GM18508 (cell line): ENCODE data around the gene DGLUCY.
"Not testable (repeated sequence)": the region's sequence is repeated elsewhere in the genome, so short reads cannot be mapped to it uniquely, and the experiment has no call there.

Source experiments
- ATAC-seq: cut with Tn5 transposase; IDR thresholded peaks from one replicate; pipeline ENCODE4 v1.9.1; 2021; ENCODE audit warnings: moderate number of reproducible peaks; ENCODE audit not compliant: insufficient read depth, unreplicated experiment

DGLUCY gene

DNA sequence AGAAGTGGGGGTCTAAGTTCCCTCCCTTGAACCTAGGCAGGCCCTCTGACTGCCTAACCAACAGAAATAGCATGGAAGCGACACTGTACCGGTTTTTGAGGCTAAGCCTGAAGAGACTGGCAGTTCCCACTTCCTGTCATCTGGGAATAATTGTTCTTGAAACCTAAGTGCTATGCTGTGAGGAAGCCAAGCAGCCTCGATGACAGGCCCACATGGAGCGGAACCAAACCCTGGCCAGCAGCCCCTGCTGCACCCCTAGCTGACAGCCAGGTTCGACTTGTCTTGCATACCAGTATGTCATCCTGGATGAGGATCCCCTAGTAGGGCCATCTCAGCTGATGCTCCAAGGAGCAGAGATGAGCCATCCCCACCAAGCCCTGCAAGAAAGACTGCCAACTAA lies 137.0 kb downstream of the DGLUCY start:
- ATAC-seq, result no peak

DNA sequence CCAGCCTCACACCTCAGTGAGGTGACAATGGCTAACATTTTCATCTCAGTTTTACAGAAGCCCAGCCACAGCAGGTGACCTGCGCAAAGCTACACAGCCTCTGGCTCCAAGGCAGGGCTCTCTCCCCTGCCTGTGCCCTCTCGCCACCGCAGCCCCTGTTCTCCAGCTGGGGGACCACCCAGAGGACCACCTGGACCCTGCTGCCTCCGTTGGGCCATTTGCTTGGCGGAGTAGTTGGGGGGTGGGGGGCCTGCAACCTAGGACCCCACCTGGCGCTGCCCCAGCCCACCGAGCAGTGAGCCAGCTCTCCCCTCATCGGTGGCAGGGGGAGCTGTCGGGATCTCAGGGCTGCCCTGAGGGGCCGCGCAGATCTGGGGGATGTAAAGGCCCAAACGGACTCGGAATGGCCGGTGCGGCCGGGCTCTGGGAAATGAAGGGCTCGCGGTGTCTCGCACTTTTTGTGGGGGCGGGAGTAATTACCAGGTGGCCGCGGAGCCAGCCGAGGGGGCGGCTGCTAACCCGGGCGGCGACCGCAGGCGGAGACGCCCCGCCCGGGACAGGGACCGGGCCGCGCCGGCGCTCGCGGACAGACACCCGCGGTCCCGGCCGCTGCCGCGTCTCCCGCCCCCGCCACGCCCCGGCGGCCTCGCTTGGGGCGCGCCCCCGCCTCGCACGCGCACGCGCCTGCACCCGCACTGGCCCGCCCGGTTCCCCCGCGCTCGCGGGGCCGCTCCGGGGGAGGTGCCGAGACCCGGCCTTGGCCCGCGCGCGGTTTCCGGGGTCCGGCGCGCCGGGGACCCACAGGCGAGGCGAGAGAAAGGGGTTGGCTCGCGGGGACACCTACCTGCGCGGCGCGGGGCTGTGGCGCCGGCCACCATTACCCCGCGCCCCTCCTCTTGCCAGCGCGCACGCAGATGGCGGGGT lies 139.3 kb downstream of the DGLUCY start:
- ATAC-seq, result no peak

DNA sequence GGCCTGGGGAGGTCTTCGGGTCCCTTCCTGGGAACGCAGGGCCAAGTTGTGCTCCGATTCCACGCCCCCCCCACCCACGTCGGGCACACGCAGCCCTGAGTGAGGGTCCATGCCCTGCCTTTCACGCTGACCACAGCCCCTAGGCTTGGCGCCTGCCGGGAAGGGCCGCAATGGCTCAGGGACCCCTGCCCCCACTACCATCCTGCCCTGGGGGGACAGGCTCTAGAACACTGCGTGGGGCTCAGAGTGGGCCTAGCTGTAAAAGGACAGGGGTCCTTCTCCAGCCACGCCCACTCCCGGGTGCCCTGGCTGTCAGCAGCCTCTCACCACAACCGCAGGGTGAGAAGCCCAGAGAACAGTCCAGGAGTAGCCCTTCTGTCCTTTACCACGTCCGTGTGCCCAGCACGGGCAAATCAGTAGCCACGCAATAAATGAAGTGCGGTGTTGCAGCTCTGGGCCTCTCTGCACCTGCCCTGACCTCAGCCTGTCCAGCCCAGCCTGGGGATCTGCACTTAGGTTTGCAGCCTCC lies 140.0 kb downstream of the DGLUCY start:
- no peak for ATAC-seq

DNA sequence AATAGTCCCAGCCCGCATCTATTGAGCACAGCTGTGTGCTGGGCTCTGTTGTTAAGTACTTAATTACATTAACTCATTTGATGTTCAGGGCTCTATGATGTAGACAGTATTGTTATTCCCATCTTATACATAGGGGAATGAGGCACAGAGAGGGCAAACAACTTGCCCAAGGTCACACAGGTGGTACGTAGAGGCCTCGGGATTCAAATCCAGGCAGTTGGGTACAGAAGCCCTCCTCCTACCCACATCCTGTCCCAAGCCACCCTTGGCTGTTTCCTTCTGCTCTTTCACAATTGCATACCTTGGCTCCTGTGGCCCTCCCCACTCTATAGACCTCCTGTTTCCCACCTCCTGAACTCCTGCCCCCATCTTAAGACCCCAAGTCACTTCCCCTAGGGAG lies 140.6 kb downstream of the DGLUCY start:
- ATAC-seq, result no peak

DNA sequence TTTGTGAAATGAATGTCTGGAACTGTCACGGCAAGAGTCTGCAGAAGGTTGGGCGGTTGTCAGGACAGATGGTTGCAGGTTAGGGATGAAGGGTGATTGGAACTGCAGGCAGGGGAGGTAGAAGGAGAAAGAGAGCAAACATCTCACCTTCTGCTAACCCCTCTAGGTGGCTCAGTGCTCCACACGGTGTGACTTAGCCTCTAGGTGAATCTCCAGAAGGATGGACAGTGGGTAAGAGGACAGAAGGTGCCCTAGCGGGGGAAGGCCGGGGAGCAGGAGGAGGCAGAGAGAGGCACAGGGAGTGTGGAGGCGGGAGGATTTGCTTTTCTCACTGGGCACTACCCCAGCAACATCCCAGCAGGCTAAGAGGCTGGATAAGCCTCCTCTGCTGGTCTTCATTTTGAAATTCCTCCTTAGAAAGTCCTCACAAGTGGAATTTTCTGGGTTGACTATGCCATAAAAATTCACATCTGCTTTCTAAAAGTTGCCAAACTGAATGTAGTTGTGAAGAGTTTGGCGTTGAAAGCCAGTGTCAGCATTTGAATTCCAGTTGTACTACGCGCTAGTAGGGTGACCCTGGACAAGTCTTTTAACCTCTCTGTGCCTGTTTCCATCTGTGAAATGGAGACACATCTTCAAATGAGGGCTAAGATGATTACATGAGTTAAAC lies 141.3 kb downstream of the DGLUCY start:
- no peak for ATAC-seq

DNA sequence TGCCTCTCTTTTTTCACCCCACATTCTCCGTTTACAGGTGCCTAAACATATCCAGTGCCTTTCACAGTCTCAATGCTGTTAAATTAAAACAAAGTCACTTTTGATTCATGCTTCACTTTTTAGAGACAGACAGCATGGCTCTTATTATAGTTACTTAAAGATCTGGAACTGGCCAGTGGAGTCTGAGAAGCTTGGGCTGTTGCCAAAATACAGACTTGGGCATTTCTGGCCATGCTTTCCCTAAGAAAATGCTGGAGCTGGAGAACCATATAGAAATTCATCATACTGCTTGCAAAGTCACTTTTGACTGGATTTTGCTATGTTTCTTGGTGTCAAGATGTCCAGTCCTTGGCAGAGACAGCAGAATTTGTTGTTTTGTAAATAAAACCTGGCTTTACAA lies 142.8 kb downstream of the DGLUCY start:
- no peak for ATAC-seq

DNA sequence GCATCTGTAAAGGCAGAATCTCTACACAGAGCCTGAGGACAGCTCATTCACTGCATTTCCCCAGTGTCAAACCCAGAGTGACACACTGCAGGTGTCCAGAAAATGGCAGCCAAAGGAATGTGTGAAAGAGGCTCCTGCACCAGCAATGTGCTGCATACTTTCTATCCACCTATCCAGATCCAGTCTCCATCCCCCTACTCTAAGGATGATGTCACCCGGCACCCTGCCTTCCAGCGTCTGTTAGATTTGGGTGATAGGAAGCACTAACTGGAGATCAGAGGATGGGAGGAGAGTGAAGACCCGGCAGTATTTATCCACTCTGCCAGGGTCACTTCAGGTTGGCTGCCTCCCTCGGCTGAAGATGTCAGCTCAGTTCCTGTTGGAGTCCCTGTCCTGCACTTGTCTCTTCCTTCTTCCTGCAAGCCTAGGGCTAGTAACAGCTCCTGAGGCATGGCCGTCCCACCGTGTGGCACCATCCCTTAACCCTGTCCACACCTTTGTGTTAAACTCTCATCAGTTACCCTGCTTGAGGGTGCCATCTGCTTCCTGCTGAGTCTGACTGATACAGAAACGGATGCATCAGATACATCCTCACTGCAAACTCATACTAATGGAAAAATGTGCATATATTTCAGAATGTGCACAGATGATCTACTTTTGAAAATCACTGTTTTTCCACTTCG lies 143.6 kb downstream of the DGLUCY start:
- no peak for ATAC-seq

DNA sequence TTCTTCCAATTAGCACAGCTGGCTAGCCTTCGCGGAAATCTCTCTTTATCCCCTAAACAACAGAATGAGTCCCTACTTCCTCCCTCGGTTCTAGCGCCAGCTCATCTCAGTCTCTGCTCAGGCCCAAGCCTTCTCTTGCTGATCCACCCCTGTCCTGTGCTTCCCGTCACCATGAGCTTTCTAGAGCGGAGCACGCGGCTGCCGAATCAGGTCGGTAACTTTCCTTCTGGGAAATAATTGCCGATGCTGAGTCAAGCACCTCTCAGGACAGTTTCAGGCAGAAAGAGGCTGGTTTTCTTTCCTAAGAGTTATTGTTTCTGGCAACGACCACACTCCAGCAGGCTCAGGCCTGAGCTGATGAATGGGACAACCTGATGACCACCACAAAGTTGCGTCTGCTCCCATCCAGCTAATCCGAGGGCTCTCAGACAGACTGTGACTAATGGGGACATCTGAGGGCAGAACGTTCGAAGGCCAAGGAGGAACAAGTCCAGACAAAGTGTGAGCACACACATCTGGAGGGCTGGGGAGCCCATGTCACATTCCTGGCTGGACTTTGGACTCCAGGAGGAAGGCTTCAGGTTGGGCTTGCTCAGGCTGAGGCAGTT lies 144.2 kb downstream of the DGLUCY start:
- ATAC-seq, result no peak

DNA sequence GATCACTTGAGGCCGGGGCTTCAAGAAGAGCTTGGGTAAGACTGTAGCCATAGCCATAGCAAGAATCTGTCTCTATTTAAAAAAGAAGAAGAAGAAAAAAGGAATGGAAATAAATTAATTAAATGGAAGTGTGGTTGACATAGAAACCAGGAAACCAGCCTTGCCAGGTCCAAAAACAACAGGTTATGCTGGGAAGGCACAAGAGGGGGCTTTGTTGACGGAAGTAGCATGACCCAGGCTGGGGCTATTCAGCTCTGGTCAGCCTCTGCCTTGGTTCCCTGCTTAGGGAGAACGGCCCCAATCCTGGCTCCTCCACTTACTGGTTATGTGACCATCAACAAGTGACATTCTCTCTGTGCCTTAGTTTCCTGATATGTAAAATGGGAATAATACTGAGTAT lies 145.0 kb downstream of the DGLUCY start:
- ATAC-seq, result no peak

DNA sequence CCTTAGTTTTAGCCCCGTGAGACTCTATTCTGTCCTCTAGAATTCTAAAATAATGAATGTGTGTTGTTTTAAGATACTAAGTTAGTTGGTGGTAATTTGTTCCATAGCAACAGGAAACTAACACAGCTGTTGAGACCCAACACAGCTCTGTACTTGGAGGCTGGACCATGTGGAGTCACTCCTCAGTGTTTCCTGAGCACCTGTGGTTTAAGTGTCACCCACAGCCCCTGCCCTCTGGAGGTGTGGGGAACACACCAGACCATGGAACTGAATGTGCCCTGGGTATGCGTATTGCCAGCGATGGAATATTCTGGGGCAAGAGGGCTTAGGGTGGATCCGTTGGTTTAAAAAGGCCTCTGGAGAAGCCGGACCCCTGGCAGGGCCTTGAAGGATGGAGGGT lies 147.2 kb downstream of the DGLUCY start:
- no peak for ATAC-seq

DNA sequence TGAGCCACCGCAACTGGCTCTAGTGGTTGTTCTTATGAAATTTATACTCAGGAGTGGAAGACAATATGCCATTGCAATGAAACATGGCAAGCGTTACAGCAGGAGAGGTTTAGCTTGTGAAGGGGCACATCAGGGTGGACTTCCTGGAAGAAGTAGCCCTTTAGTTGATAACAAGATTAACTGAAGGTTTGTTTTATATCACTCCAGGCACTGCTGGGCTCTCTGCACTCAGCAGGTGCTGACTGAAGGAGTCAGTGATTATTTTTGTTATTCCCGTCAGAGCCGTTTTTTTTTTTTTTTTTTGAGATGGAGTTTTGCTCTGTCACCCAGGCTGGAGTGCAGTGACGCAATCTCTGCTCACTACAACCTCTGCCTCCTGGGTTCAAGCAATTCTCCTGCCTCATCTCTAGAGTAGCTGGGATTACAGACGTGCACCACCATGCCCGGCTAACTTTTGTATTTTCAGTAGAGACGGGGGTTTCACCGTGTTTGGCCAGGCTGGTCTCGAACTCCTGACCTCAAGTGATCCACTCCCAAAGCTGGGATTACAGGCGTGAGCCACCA lies 148.2 kb downstream of the DGLUCY start:
- no peak for ATAC-seq

DNA sequence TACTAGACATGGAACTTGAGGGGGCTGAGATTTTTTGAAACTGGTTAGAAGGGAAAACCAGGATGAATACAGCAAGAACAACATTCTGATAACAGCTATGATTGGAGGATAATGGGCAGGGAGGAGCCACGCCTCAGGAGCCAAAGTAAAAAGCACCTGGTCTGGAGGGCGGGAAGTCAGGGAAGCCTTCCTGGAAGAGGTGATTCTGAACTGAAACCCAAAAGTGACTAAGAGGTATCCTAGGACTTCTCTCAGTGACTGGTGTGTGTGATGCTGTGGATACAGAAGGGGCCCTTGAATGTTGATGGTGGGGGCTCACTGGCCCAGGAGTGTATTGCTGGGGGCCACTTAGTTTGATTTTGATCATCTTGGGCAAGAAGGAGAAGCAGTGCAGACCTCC lies 149.5 kb downstream of the DGLUCY start:
- ATAC-seq, result no peak

DNA sequence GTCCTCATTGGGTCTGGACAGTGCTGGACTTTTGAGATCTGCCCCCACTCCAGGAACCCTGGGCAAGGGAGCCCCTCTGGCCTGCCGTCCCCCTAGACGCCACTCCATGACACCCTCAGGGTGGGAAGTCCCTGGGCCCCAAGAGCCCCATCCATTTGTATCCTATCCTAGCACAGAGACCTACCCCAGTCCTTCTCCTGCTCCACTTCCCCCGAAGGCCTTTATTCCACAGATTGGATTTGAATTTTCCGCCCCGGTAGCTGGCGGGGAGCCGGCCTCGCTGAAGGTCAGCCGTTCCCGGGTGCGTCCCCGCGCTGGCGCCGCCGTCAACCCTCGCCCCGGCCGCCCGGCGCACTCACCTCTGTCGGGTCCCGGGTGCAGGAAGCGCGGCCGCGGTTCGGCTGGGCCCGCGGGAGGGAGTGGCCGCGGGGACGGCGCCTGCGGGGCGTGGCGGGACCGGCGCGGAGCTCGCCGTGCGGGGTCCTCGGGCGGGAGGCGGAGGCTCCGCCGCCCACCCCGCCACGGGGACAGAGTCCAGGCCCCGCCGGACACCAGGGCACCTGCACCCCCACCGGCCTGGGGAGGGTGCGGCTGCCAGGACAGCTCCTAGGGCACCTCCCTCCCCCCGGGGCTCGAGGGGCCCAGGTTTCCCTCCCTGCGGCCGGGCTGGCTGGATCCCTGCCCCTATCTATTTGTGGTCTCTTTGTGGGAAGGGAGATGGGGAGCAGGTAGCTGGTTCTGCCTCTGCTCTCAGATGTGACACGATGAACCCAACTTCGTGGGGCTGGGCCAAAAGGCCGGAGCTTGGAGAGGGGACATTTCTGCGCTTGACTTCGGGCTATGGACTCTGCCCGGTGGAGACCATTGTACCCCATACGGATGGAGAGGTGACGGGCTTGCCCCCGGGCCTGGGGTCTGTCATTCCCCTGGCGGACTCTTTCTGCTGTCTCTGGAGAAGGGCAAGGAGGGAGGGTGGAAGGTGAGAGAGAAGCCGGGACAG lies 150.6 kb downstream of the DGLUCY start:
- ATAC-seq, result no peak

DNA sequence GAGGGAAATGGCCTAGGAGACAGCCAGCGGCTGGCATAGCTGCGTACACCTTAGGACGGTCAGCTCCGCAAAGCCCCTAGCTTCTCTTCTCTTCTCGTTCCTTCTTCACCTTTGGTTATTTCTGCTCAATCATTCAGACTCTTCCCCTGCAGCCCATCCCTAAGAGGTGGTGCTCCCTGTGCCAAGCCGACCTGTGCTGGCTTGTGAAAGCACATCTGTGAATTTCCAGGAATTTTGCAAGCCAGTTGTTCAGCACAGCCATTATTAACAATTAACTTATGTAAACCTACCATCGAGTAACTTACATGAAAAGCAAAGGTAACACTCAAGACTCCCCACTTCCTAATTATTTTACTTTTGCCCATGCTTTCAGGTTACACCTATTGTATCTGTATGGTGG lies 151.5 kb downstream of the DGLUCY start:
- no peak for ATAC-seq

DNA sequence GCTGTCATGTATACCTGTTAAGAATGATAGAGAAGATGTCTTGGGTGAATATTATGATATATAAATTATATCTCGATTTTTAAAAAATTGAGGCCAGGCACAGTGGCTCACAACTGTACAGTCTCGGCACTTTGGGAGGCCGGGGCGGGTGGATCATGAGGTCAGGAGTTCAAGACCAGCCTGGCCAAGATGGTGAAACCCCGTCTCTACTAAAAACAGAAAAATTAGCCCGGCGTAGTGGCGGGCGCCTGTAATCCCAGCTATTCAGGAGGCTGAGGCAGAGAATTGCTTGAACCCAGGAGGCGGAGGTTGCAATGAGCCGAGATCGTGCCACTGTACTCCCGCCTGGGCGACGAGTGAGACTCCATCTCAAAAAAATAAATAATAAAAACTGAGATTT lies 152.4 kb downstream of the DGLUCY start:
- ATAC-seq, result not testable (repeated sequence)

DNA sequence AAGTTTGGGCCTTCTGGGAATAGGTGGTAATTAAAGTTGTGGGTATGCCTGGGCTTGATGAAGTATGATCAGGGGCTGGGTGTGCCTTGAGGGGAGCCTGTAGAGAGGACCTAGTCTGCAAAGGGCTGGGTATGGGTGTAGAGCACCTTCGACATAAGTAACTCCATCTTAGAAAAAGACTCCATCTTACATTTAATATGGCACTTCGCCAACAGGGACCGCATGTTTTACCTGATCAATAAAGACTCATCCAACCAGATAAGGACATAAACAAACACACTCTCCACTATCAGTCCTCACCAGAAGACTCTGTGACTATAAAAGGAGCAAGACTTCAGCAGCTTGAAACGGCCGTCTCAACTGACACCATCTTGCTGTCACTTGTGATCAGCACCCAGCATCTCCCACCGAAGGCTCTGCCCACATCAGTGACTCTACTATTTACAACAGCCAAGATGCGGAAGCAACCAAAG lies 154.1 kb downstream of the DGLUCY start:
- ATAC-seq, result no peak

DNA sequence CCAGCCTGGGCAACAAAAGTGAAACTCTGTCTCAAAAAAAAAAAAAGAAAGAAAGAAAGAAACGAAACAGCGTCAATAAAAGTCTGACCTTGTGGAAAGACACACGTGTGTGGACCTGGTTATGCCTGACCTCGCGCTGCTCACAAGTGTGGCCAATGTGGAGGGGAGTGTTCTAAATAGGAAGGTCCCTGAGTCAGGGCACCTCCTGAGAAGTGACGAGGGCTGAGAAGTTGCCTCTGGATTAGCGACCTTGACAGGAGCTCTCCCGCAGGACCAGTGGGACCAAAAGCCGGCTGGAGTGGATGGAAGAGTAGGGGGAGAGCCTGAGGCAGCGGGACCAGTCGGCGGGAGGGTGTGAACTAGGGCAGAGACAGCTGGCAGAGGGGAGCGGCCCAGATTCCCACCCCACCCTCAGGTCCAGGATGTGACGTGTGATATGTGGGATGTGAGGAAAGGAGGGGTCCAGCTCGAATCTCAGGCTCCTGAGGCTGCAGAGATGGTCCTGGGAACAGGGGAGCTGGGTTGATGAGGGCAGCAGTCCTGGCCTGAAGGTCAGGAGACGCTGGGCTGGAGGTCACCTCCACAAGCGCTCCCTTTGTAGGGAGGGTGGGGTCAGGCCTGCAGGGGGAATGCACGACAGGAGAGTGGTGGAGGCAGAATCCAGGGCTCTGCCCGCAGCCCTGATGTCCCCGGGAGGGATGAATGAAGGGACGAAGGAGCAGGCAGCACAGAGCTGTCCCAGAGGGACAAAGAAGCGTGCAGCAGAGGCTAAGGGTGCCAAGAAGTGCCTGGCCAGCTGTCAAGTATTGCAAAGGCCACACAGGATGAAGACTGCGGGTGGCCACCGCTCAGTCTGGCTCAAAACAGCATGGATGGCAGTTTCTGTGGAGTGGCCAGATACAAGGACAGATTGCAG lies 155.5 kb downstream of the DGLUCY start:
- no peak for ATAC-seq

DNA sequence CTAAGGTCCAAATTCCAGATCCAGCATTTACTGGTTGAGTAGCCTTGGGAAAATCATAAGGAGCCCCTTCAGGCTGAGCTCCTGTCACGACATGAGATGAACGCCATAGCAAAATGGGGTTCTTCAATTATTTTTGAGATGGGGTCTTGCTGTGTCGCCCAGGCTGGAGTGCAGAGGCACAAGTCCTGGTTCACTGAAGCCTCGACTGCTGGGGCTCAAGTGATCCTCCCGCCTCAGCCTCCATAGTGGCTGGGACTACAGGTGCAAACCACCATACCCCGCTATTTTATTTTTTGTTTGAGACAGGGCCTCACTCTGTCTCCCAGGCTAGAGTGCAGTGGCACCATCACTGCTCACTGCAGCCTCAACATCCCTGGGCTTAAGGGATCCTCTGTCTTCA lies 156.3 kb downstream of the DGLUCY start:
- ATAC-seq, result no peak
